Liver (tissue), 9 donors: ENCODE results near the gene SSNA1. TPM values are rescaled to one million over a fixed set of nuclear protein-coding genes. Genes with fewer than 3 reads are reported as not detected.

Source experiments
- DNase-seq: peaks from one replicate; pipeline ENCODE4 v3.0.0-alpha.2; 2017; ENCODE audit warnings: low spot score
- H3K27ac ChIP-seq, 2 donors: one replicate each; pipeline ENCODE4 v1.7.0; 2013; ENCODE audit warnings: inconsistent platforms in 2 of 2, low read length in 2 of 2, control low read depth in 1 of 2, low read depth in 1 of 2, mild to moderate bottlenecking in 1 of 2
- H3K27me3 ChIP-seq, 4 donors: one replicate each; pipeline versions ENCODE4 v1.6.1 to v1.7.0; 2013; ENCODE audit warnings: low read length in 3 of 4, inconsistent platforms in 1 of 4, mild to moderate bottlenecking in 1 of 4, moderate library complexity in 1 of 4; ENCODE audit not compliant: control insufficient read depth in 4 of 4, insufficient read depth in 4 of 4
- H3K36me3 ChIP-seq, 4 donors: one replicate each; pipeline versions ENCODE4 v1.6.1 to v1.7.0; 2013; ENCODE audit warnings: low read length in 3 of 4, mild to moderate bottlenecking in 3 of 4, low read depth in 1 of 4, moderate library complexity in 1 of 4; ENCODE audit not compliant: control insufficient read depth in 4 of 4, insufficient read depth in 3 of 4
- H3K4me1 ChIP-seq, 4 donors: one replicate each; pipeline versions ENCODE4 v1.6.1 to v1.7.0; 2013; ENCODE audit warnings: low read length in 3 of 4, mild to moderate bottlenecking in 3 of 4, moderate library complexity in 1 of 4; ENCODE audit not compliant: control insufficient read depth in 4 of 4, insufficient read depth in 4 of 4
- H3K4me3 ChIP-seq, 3 donors: one replicate each; pipeline versions ENCODE4 v1.6.1 to v1.7.0; 2013; ENCODE audit warnings: low read length in 3 of 3, control low read depth in 1 of 3, low read depth in 1 of 3, mild to moderate bottlenecking in 1 of 3
- H3K9ac ChIP-seq, 2 donors: one replicate each; pipeline ENCODE4 v1.7.0; 2013; ENCODE audit warnings: low read length in 2 of 2, mild to moderate bottlenecking in 2 of 2, moderate library complexity in 2 of 2, control low read depth in 1 of 2, low read depth in 1 of 2
- H3K9me3 ChIP-seq, 4 donors: one replicate each; pipeline versions ENCODE4 v1.6.1 to v1.7.0; 2013; ENCODE audit warnings: low read length in 3 of 4; ENCODE audit not compliant: control insufficient read depth in 4 of 4
- ATF3 ChIP-seq: IDR thresholded peaks from 2 replicates; pipeline ENCODE4 v1.6.1; 2016; ENCODE audit warnings: antibody characterized with exemption
- EGR1 ChIP-seq, 2 donors: IDR thresholded peaks; 2 replicates each; pipeline ENCODE4 v1.6.1; 2016 to 2018; ENCODE audit warnings: antibody characterized with exemption in 2 of 2, low read depth in 2 of 2
- FOXA1 ChIP-seq: IDR thresholded peaks from 2 replicates; pipeline ENCODE4 v1.6.1; 2016; ENCODE audit warnings: antibody characterized with exemption
- FOXA2 ChIP-seq: IDR thresholded peaks from 2 replicates; pipeline ENCODE4 v1.6.1; 2016; ENCODE audit warnings: antibody characterized with exemption
- GABPA ChIP-seq, 2 donors: IDR thresholded peaks in 1 of 2; conservative IDR thresholded peaks in 1 of 2; 2 replicates each; pipeline ENCODE4 v1.6.1; 2016; ENCODE audit warnings: antibody characterized with exemption in 2 of 2, mild to moderate bottlenecking in 1 of 2, moderate library complexity in 1 of 2
- HNF4A ChIP-seq, 2 donors: conservative IDR thresholded peaks; 2 replicates each; pipeline ENCODE4 v1.6.1; 2016; ENCODE audit warnings: antibody characterized with exemption in 2 of 2, mild to moderate bottlenecking in 2 of 2
- HNF4G ChIP-seq: IDR thresholded peaks from 2 replicates; pipeline ENCODE4 v1.6.1; 2016; ENCODE audit warnings: antibody characterized with exemption
- JUND ChIP-seq, 2 donors: IDR thresholded peaks; 2 replicates each; pipeline ENCODE4 v1.6.1; 2016; ENCODE audit warnings: antibody characterized with exemption in 2 of 2
- MAX ChIP-seq: IDR thresholded peaks from 2 replicates; pipeline ENCODE4 v1.6.1; 2016; ENCODE audit warnings: antibody characterized with exemption
- NR2F2 ChIP-seq: IDR thresholded peaks from 2 replicates; pipeline ENCODE4 v1.6.1; 2016; ENCODE audit warnings: antibody characterized with exemption
- RAD21 ChIP-seq, 2 donors: IDR thresholded peaks; 2 replicates each; pipeline ENCODE4 v1.6.1; 2016; ENCODE audit warnings: antibody characterized with exemption in 2 of 2, mild to moderate bottlenecking in 2 of 2
- REST ChIP-seq: IDR thresholded peaks from 2 replicates; pipeline ENCODE4 v1.6.1; 2016; ENCODE audit warnings: antibody characterized with exemption, mild to moderate bottlenecking
- SP1 ChIP-seq: IDR thresholded peaks from 2 replicates; pipeline ENCODE4 v1.6.1; 2018; ENCODE audit warnings: antibody characterized with exemption, mild to moderate bottlenecking
- TAF1 ChIP-seq: conservative IDR thresholded peaks from 2 replicates; pipeline ENCODE4 v1.6.1; 2016; ENCODE audit warnings: antibody characterized with exemption, mild to moderate bottlenecking
- ZBTB33 ChIP-seq: IDR thresholded peaks from 2 replicates; pipeline ENCODE4 v1.6.1; 2016; ENCODE audit warnings: antibody characterized with exemption
- WGBS: extraction: QIAGEN DNeasy Blood & Tissue Kit; methylation state at CpG from one replicate; pipeline ENCODE4 v1.1.7; 2013; 5-methylcytosine and 5-hydroxymethylcytosine counted together
- polyA plus RNA-seq, 2 donors: library from polyadenylated mRNA; stranded (reverse) in 1 of 2; unstranded in 1 of 2; fragments of 200-250 nt in 1 of 2; fragments of >200 nt in 1 of 2; fragmentation: Nextera tagmentation in 1 of 2; extraction: Ambion mirVana in 1 of 2; gene quantifications; one replicate each; pipeline versions ENCODE4 v1.2.1 to v1.2.3, GENCODE V29; 2013 to 2015
- total RNA-seq, 2 donors: library from RNA; depleted of rRNA; stranded (reverse); fragments of >200 nt; gene quantifications; one replicate each; pipeline ENCODE4 v1.2.3, GENCODE V29; 2014
- donor health status: healthy.
- donor health status: healthy.
- donor health status: healthy.
- donor health status: healthy.
- donor health status: healthy.

The SSNA1 gene
- total and polyA plus RNA-seq, 4 donors: 29.8 to 44.2 (median 40.3) TPM

- Histone ChIP-seq H3K9me3 (no peaks in the 10 kb centered on the region), H3K4me3 (no peak overlapping the region), H3K9ac (no peak overlapping the region), H3K27me3 (peaks cover 0 to 5% (median 3%) of the 10 kb centered on the region in 4 donors), H3K4me1 (no peaks in the 10 kb centered on the region), H3K36me3 (no peaks in the 10 kb centered on the region), H3K27ac (no peak overlapping the region)
- DNase-seq: no peak
- TF ChIP-seq EGR1 (IDR thresholded peaks at IDR 0.05; ENCODE audit: low read depth in 2 of 2): no peak
- no peak for TF ChIP-seq ZBTB33
- TF ChIP-seq HNF4A (conservative IDR thresholded peaks at IDR 0.05): no peak
- TF ChIP-seq ATF3: no peak
- no peak for TF ChIP-seq SP1
- no peak for TF ChIP-seq HNF4G
- TF ChIP-seq REST: no peak
- TF ChIP-seq JUND (IDR thresholded peaks at IDR 0.05): no peak
- WGBS: 74% methylated on average over 27 of the region's 27 CpGs
Measured at GRCh38 chr9:137148242-137148641, 40.2 kb upstream of the SSNA1 start.

- TF ChIP-seq GABPA (IDR thresholded peaks at IDR 0.05 in 1 of 2, conservative IDR thresholded peaks at IDR 0.05 in 1 of 2): no peak
- TF ChIP-seq ATF3: no peak
- no peak for TF ChIP-seq EGR1 (IDR thresholded peaks at IDR 0.05; ENCODE audit: low read depth in 2 of 2)
- no peak for TF ChIP-seq ZBTB33
- TF ChIP-seq REST: no peak
- no peak for TF ChIP-seq TAF1
- TF ChIP-seq SP1: no peak
- no peak for TF ChIP-seq NR2F2
- TF ChIP-seq HNF4A (conservative IDR thresholded peaks at IDR 0.05): no peak
- no peak for TF ChIP-seq RAD21 (IDR thresholded peaks at IDR 0.05)
- no peak for TF ChIP-seq FOXA1
- TF ChIP-seq HNF4G: no peak
- TF ChIP-seq MAX: no peak
- no peak for TF ChIP-seq FOXA2
- TF ChIP-seq JUND (IDR thresholded peaks at IDR 0.05): no peak
- H3K9ac ChIP-seq: no peak overlapping the region
- WGBS: 83% methylated on average over 19 of the region's 19 CpGs
- no peak overlapping the region for H3K4me3 ChIP-seq
- DNase-seq: no peak
- H3K9me3 ChIP-seq: no peaks in the 10 kb centered on the region
- no peaks in the 10 kb centered on the region for H3K4me1 ChIP-seq
- H3K27me3 ChIP-seq: peaks cover 0 to 5% (median 3%) of the 10 kb centered on the region in 4 donors
- no peaks in the 10 kb centered on the region for H3K36me3 ChIP-seq
- no peak overlapping the region for H3K27ac ChIP-seq
Measured at GRCh38 chr9:137148661-137149060, 39.8 kb upstream of the SSNA1 start.
